ENCODE data around the gene TCEA3.

GRCh38 chr1:23428136-23428905 is 3.8 kb upstream of the TCEA3 start:
- TF ChIP-seq CTCF (IDR thresholded peaks at IDR 0.05) (no peak), POLR2A (IDR thresholded peaks at IDR 0.05) (no peak), POLR2AphosphoS5 (IDR thresholded peaks at IDR 0.05) (no peak)

All from breast epithelium (tissue), 3 donors.